Measurements from ENCODE around the gene MAGED2. TPM values are rescaled to one million over a fixed set of nuclear protein-coding genes. Genes with fewer than 3 reads are reported as not detected.
"Not testable (repeated sequence)": the region's sequence is repeated elsewhere in the genome, so short reads cannot be mapped to it uniquely, and the experiment has no call there.

Gene MAGED2, protein sequence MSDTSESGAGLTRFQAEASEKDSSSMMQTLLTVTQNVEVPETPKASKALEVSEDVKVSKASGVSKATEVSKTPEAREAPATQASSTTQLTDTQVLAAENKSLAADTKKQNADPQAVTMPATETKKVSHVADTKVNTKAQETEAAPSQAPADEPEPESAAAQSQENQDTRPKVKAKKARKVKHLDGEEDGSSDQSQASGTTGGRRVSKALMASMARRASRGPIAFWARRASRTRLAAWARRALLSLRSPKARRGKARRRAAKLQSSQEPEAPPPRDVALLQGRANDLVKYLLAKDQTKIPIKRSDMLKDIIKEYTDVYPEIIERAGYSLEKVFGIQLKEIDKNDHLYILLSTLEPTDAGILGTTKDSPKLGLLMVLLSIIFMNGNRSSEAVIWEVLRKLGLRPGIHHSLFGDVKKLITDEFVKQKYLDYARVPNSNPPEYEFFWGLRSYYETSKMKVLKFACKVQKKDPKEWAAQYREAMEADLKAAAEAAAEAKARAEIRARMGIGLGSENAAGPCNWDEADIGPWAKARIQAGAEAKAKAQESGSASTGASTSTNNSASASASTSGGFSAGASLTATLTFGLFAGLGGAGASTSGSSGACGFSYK
- 100 to 1,000 TPM; 176 to 324 (median 272) TPM for total RNA-seq

DNA sequence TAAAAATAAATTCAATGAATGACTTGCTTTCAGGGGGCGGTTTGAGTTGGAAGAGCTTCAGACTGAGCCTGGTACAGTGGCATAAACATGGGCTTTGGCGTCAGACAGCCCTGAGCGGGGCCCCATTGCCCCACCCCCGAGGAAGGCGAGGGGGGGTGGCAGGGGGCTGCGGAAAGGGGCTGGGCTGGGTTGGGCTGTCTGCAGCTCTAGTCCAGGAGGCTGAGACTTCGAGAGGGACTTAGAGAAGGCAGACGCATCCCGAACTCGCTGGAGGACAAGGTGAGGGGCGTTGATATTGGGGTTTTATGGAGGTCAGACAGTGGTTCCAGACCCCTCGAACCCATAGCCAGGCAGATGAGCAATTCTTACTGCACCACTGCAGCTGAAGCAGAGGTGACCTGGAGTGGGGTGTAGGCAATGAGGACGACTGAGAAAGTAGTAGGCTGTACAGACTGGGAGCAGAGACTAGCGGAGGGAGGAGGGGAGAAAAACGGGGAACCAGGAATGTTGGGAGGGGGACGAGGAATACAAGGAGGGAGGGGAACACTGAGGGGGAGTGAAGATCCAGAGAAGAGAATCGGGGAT is at the start of gene MAGED2:
TSS of gene MAGED2 (plus strand) at position 222 of the 585 bp plus-strand sequence. CDS start 1,587 bp downstream, outside the sequence.
- TF ChIP-seq POLR2A (IDR thresholded peaks at IDR 0.05), result peak in 1 of 2 donors; percentile 20
- TF ChIP-seq, protein P1, sequence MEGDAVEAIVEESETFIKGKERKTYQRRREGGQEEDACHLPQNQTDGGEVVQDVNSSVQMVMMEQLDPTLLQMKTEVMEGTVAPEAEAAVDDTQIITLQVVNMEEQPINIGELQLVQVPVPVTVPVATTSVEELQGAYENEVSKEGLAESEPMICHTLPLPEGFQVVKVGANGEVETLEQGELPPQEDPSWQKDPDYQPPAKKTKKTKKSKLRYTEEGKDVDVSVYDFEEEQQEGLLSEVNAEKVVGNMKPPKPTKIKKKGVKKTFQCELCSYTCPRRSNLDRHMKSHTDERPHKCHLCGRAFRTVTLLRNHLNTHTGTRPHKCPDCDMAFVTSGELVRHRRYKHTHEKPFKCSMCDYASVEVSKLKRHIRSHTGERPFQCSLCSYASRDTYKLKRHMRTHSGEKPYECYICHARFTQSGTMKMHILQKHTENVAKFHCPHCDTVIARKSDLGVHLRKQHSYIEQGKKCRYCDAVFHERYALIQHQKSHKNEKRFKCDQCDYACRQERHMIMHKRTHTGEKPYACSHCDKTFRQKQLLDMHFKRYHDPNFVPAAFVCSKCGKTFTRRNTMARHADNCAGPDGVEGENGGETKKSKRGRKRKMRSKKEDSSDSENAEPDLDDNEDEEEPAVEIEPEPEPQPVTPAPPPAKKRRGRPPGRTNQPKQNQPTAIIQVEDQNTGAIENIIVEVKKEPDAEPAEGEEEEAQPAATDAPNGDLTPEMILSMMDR (IDR thresholded peaks at IDR 0.05), result no peak
- Histone ChIP-seq H3K27me3 (no peaks in the 10 kb centered on the region), H3K4me1 (peaks cover 0 to 10% of the 10 kb centered on the region in 2 donors), H3K9me3 (no peaks in the 10 kb centered on the region), H3K36me3 (peaks cover under 1 to 16% of the 10 kb centered on the region in 2 donors), H3K4me3 (replicated peaks in 1 of 3) (peak within 1 kb of the TSS in 2 of 3 donors; percentile 63 to 66), H3K27ac (peak within 1 kb of the TSS; percentile 84 to 89 (median 88))
- WGBS, 2 donors, result 0 to 2% methylated on average over 15 of the region's 17 CpGs
- peak; percentile 38 to 43 for DNase-seq
- intact Hi-C loops (cut with DNase I), result no loop called here

DNA sequence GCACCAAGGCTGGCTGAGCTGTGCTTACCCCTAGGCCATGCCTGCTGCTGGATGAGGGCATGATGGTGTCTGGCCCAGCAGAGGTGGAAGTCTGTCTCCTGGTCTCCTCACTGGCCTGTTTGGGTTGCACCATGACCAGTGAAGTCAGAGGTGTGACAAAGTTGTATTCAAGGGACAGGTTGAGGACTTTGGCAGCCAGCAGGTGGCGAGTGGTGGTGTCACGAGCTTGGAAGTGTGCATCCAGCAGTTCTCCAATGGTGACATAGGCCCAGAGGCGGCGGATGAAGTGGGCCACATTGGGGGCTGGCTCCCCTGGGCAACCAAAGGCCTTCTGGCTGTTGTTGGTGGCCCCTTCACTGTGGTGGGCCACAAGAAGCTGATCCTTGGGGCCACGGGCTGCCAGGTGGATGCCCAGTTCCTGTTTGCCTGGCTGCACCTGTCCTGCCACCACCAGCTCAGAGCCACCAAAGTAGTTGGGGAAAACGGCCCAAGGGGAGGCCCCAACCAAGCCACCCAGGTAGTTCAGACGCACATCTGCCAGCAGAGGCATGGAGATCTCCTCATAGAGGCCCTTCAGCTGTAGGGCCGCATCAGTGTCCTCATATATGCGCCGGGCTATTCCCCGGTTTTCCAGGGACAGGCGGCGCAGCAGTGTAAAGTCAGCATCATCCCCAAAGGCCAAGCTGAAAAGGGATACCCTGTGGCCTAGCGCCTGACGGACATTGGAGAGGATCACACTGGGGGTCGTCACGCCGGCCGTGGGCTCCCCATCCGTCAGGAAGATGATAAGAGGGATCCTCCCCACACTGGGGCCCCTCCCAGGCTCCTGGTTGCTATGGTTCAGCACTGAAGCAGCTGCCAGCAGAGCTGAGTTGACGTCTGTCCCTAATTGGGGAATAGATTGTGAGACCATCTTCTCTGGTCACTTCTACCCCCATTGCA is 49.2 kb upstream of the MAGED2 start:
- no peak overlapping the region for H3K4me3 ChIP-seq (replicated peaks in 1 of 3)
- DNase-seq, result no peak
- H3K27ac ChIP-seq, result no peak overlapping the region
- no peak for TF ChIP-seq POLR2A (IDR thresholded peaks at IDR 0.05)
- TF ChIP-seq, protein P1 (IDR thresholded peaks at IDR 0.05), result no peak
- 70 to 90% methylated on average over 3 to 12 of the region's 21 CpGs for WGBS, 2 donors
- no peaks in the 10 kb centered on the region for H3K36me3 ChIP-seq
- H3K27me3 ChIP-seq, result no peaks in the 10 kb centered on the region
- intact Hi-C loops (cut with DNase I), result no loop called here
- no peaks in the 10 kb centered on the region for H3K9me3 ChIP-seq
- no peaks in the 10 kb centered on the region for H3K4me1 ChIP-seq

DNA sequence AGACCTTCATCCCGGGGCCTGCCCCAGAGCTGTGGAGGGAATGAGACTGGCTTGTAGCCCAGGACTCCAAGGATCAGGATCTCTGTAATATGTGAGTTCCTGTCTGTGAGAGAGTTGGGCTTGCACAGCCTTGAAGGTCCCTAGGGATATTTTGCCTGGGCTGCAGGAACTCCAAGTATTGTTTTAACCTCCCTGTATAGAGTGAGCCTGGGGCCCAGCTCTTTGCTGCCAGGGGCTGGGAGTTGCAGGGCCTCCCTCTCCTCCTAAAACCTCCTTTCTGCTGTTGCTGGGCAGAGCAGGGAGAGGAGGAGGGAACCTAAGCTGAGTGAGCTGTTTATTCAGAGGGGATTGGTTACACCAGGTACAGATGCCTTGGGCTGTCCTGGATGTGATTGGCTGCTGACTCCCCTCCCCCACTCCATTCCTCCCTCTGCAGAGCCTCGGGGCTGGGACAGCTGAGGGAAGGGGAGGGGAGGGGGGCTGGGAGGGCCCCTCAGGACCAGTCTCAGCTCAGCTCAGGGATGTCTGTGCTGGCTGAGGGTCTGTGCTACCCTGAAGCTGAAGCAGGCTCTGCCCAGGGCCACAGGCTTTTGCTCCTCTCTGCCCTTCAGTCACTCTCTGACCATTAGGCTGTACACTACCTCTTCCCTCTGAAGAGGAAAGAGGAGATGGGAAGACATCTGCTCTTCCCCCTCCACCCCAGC is 33.0 kb upstream of the MAGED2 start:
- 6 to 8% methylated on average over 1 to 2 of the region's 2 CpGs for WGBS, 2 donors
- DNase-seq; H3K27me3 ChIP-seq; H3K4me1 ChIP-seq; H3K4me3 ChIP-seq (replicated peaks in 1 of 3); H3K36me3 ChIP-seq; H3K9me3 ChIP-seq; H3K27ac ChIP-seq; intact Hi-C loops (cut with DNase I): not testable (repeated sequence)

DNA sequence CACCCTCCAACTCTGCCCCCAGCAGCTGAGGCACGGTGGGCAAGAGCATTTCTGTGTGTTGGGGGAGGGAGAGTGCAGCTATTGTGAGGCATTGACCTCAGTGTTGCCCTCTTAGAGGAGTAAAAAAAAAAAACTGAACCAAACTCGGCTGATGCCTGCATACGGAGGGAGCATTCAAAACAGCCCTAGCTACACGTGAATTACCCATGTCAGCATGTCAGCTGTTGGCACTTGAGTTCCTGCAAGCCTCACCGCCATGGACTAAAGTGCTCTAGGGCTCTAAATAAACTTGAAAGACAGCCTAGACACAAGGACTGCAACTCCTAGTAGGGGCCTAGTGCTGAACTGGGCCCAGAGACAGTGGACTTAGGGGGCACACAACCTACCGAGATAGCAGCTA is 31.5 kb upstream of the MAGED2 start:
- H3K36me3 ChIP-seq, result no peaks in the 10 kb centered on the region
- no peak overlapping the region for H3K4me3 ChIP-seq (replicated peaks in 1 of 3)
- intact Hi-C loops (cut with DNase I), result no loop called here
- DNase-seq, result peak in 1 of 2 donors; percentile 13
- no peak overlapping the region for H3K27ac ChIP-seq
- 42 to 53% methylated on average over 3 to 4 of the region's 6 CpGs for WGBS, 2 donors
- H3K4me1 ChIP-seq, result no peaks in the 10 kb centered on the region
- TF ChIP-seq, protein P1 (IDR thresholded peaks at IDR 0.05), result no peak
- no peak for TF ChIP-seq POLR2A (IDR thresholded peaks at IDR 0.05)
- H3K9me3 ChIP-seq, result no peaks in the 10 kb centered on the region
- no peaks in the 10 kb centered on the region for H3K27me3 ChIP-seq
